ENCODE results near the gene TEX48. TPM values are rescaled to one million over a fixed set of nuclear protein-coding genes. Genes with fewer than 3 reads are reported as not detected.

Gene TEX48
- total and polyA plus RNA-seq, 2 experiments from 2014 or later, result not detected

- no peak for DNase-seq (ENCODE audit: low read depth in 1 of 2, low spot score in 1 of 2)
- no peak overlapping the region for H3K4me3 ChIP-seq
Measured at GRCh38 chr9:114684036-114684435, 2.0 kb upstream of the TEX48 start.

GRCh38 chr9:114682846-114683245 is 854 bp upstream of the TEX48 start:
- no peak overlapping the region for H3K4me3 ChIP-seq
- TF ChIP-seq CTCF (IDR thresholded peaks at IDR 0.05; ENCODE audit: low read depth, low read length), result no peak
- H3K4me1 ChIP-seq (ENCODE audit: low read depth), result no peaks in the 10 kb centered on the region
- H3K36me3 ChIP-seq, result no peaks in the 10 kb centered on the region
- no peak overlapping the region for H3K27ac ChIP-seq
- DNase-seq (ENCODE audit: low read depth in 1 of 2, low spot score in 1 of 2), result no peak
- no peaks in the 10 kb centered on the region for H3K9me3 ChIP-seq (ENCODE audit: low read depth)
- peaks cover 16% of the 10 kb centered on the region for H3K27me3 ChIP-seq

More at GRCh38 chr9:114684036-114684435, 2.0 kb upstream of the TEX48 start:
- H3K27ac ChIP-seq, result no peak overlapping the region
- H3K9me3 ChIP-seq (ENCODE audit: low read depth), result no peaks in the 10 kb centered on the region
- H3K36me3 ChIP-seq, result no peaks in the 10 kb centered on the region
- no peak for TF ChIP-seq CTCF (IDR thresholded peaks at IDR 0.05; ENCODE audit: low read depth, low read length)
- peaks cover 9% of the 10 kb centered on the region for H3K27me3 ChIP-seq
- no peaks in the 10 kb centered on the region for H3K4me1 ChIP-seq (ENCODE audit: low read depth)

GRCh38 chr9:114680259-114681001 is 1.6 kb downstream of the TEX48 start:
- Histone ChIP-seq H3K36me3 (no peaks in the 10 kb centered on the region), H3K9me3 (ENCODE audit: low read depth) (no peaks in the 10 kb centered on the region), H3K4me1 (ENCODE audit: low read depth) (no peaks in the 10 kb centered on the region), H3K27ac (no peak overlapping the region), H3K4me3 (no peak overlapping the region), H3K27me3 (peaks cover 19% of the 10 kb centered on the region)
- no peak for TF ChIP-seq CTCF (IDR thresholded peaks at IDR 0.05; ENCODE audit: low read depth, low read length)
- DNase-seq (ENCODE audit: low read depth in 1 of 2, low spot score in 1 of 2), result no peak

- H3K4me1 ChIP-seq (ENCODE audit: low read depth), result no peaks in the 10 kb centered on the region
Measured at GRCh38 chr9:114678795-114679194, 3.2 kb downstream of the TEX48 start.

GRCh38 chr9:114678130-114678529 is 3.9 kb downstream of the TEX48 start:
- H3K4me3 ChIP-seq, result no peak overlapping the region
- no peaks in the 10 kb centered on the region for H3K36me3 ChIP-seq
- H3K4me1 ChIP-seq (ENCODE audit: low read depth), result no peaks in the 10 kb centered on the region
- no peak for TF ChIP-seq CTCF (IDR thresholded peaks at IDR 0.05; ENCODE audit: low read depth, low read length)
- DNase-seq (ENCODE audit: low read depth in 1 of 2, low spot score in 1 of 2), result no peak
- H3K27me3 ChIP-seq, result peaks cover 21% of the 10 kb centered on the region
- H3K9me3 ChIP-seq (ENCODE audit: low read depth), result no peaks in the 10 kb centered on the region
- H3K27ac ChIP-seq, result no peak overlapping the region

More at GRCh38 chr9:114678795-114679194, 3.2 kb downstream of the TEX48 start:
- no peak for DNase-seq (ENCODE audit: low read depth in 1 of 2, low spot score in 1 of 2)
- Histone ChIP-seq H3K9me3 (ENCODE audit: low read depth) (no peaks in the 10 kb centered on the region), H3K4me3 (no peak overlapping the region), H3K36me3 (no peaks in the 10 kb centered on the region), H3K27me3 (peaks cover 21% of the 10 kb centered on the region), H3K27ac (no peak overlapping the region)
- TF ChIP-seq CTCF (IDR thresholded peaks at IDR 0.05; ENCODE audit: low read depth, low read length), result no peak

All from cardiac muscle cell (in vitro differentiated cells and primary cell).